T-helper 2 cell treated with Interferon-gamma antibody and Interleukin-4, amounts not matched to agents 5 μg/mL and 100 μg/mL, for 36 hours (primary cell): Measurements from ENCODE around the gene KLF13.

ENCODE experiments used
- DNase-seq: peaks from one replicate; pipeline ENCODE4 v3.0.0; 2021; ENCODE audit warnings: low spot score
- H3K27ac Mint-ChIP-seq: one replicate; pipeline ENCODE4 v1.8.0; 2021; ENCODE audit warnings: mild to moderate bottlenecking, mixed read lengths
- H3K27me3 Mint-ChIP-seq: one replicate; pipeline ENCODE4 v1.8.0; 2021; ENCODE audit warnings: low read depth, mixed read lengths
- H3K36me3 Mint-ChIP-seq: one replicate; pipeline ENCODE4 v1.8.0; 2021; ENCODE audit warnings: low read depth, mixed read lengths
- H3K4me1 Mint-ChIP-seq: one replicate; pipeline ENCODE4 v1.8.0; 2021; ENCODE audit warnings: low read depth, mixed read lengths
- H3K4me3 Mint-ChIP-seq: one replicate; pipeline ENCODE4 v1.8.0; 2022; ENCODE audit warnings: mild to moderate bottlenecking, moderate library complexity, mixed read lengths
- H3K9me3 Mint-ChIP-seq: one replicate; pipeline ENCODE4 v1.8.0; 2021; ENCODE audit warnings: mixed read lengths

KLF13 gene

DNA sequence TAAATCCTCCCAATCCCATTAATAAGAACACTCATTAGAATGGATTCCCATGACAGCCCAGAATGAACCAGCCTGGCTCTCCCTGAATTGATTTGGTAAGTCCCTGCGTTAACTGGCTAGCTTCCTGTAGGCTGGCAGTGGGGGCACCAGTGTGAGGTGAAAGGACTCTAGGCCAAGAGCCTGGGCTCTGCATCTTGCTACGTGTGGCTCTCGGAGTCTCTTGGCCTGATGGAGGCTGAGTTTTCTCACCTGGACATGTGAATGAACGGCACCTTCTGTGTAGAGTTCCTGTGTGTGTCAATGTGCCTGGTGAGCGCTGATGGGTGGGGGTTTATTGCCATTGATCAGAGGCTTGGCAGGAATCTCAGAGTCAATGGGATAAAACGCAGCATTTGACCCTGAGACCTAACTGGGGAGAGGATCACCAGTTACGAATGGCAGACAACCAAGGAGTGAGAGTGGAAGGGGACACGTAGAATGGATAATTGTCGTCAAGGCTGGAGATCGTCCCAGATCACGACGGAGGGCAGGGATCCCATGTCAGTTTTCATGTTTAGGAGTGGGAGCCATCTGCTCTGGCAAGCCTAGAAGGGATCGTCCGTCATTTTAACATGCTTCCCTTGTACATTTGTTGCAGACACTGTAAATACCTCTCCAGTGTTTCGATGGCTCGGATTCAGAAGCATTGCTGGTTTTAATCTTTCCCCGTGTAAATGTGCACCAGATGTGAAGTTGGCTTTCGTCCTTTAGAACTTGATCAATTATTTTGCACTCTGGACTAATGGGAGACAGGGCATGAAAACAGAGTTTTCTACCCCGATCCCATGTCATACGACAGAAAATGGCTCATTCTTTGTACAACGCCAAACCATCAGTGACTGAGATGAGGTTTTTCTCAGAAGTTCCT lies 9.0 kb upstream of the KLF13 start:
- Mint-ChIP-seq H3K4me1 (peaks cover 29% of the 10 kb centered on the region), H3K27me3 (no peaks in the 10 kb centered on the region)

DNA sequence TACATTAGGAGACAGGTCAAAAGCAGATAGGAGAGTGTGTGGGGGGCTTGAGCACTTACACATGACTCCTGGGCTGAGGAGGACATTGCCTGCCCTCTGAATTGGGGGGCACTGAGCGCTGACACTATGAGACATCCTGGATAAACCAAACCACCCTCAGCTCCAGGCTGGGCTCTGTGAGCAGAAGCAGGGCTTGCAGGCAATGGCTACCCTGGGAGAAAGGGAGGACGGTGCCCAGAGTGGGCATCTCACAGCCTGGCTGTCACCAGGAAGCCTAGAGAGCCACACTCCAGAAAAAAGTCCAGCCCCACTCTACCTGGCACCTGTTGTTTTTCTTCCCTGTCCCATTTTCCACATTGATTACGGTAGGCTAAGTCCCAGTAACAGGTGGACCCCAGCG lies 8.2 kb upstream of the KLF13 start:
- H3K36me3 Mint-ChIP-seq = peaks cover 9% of the 10 kb centered on the region
- peaks cover 30% of the 10 kb centered on the region for H3K4me1 Mint-ChIP-seq

More for the DNA sequence above, 9.0 kb upstream of the KLF13 start:
- no peak for DNase-seq
- Mint-ChIP-seq H3K9me3 (peaks cover 14% of the 10 kb centered on the region), H3K27ac (no peak overlapping the region), H3K36me3 (peaks cover 9% of the 10 kb centered on the region), H3K4me3 (no peak overlapping the region)

GRCh38 chr15:31320022-31320421 lies 6.6 kb upstream of the KLF13 start:
- Mint-ChIP-seq H3K9me3 (peaks cover 10% of the 10 kb centered on the region), H3K27me3 (no peaks in the 10 kb centered on the region), H3K27ac (no peak overlapping the region), H3K4me1 (peaks cover 46% of the 10 kb centered on the region), H3K36me3 (peaks cover 12% of the 10 kb centered on the region), H3K4me3 (no peak overlapping the region)
- no peak for DNase-seq

More for the DNA sequence above, 8.2 kb upstream of the KLF13 start:
- Mint-ChIP-seq H3K4me3 (no peak overlapping the region), H3K9me3 (peaks cover 10% of the 10 kb centered on the region), H3K27ac (no peak overlapping the region), H3K27me3 (no peaks in the 10 kb centered on the region)
- DNase-seq = no peak

GRCh38 chr15:31321418-31321817 lies 5.2 kb upstream of the KLF13 start:
- no peak for DNase-seq
- Mint-ChIP-seq H3K9me3 (peaks cover 10% of the 10 kb centered on the region), H3K4me1 (peaks cover 43% of the 10 kb centered on the region), H3K27ac (no peak overlapping the region), H3K27me3 (no peaks in the 10 kb centered on the region), H3K36me3 (peaks cover 12% of the 10 kb centered on the region), H3K4me3 (no peak overlapping the region)

GRCh38 chr15:31322504-31322903 lies 4.1 kb upstream of the KLF13 start:
- H3K9me3 Mint-ChIP-seq = peaks cover 10% of the 10 kb centered on the region
- H3K4me3 Mint-ChIP-seq = no peak overlapping the region
- peaks cover 32% of the 10 kb centered on the region for H3K4me1 Mint-ChIP-seq
- no peaks in the 10 kb centered on the region for H3K27me3 Mint-ChIP-seq
- DNase-seq = no peak
- peaks cover 12% of the 10 kb centered on the region for H3K36me3 Mint-ChIP-seq
- H3K27ac Mint-ChIP-seq = no peak overlapping the region

GRCh38 chr15:31323627-31324026 lies 3.0 kb upstream of the KLF13 start:
- no peak for DNase-seq
- H3K4me1 Mint-ChIP-seq = peaks cover 25% of the 10 kb centered on the region

DNA sequence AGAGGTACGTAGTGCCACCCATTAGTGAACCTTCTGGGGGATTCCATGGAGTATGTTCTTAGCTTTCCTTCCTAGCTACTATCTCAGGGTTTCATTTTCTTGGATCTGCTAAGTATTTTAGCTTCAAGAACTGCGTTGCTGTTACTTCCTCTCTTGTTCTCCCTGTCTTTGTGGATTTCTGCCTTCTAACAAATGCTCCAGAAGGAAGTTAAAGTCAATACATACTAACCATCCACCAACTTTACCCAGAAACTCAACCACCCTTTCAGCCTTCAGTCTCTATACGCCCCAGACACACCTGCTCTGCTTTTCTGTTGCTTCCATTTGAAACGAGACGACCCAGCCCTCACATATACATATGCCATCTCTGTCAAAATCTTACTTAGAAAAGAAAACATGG lies 2.4 kb upstream of the KLF13 start:
- Mint-ChIP-seq H3K4me1 (peaks cover 29% of the 10 kb centered on the region), H3K36me3 (peaks cover 21% of the 10 kb centered on the region), H3K27me3 (no peaks in the 10 kb centered on the region), H3K27ac (peak overlapping the region; percentile 95), H3K4me3 (peak overlapping the region; percentile 94), H3K9me3 (peaks cover 10% of the 10 kb centered on the region)
- no peak for DNase-seq

More at GRCh38 chr15:31323627-31324026, 3.0 kb upstream of the KLF13 start:
- peaks cover 10% of the 10 kb centered on the region for H3K9me3 Mint-ChIP-seq
- H3K27ac Mint-ChIP-seq = no peak overlapping the region
- no peaks in the 10 kb centered on the region for H3K27me3 Mint-ChIP-seq
- peaks cover 15% of the 10 kb centered on the region for H3K36me3 Mint-ChIP-seq
- no peak overlapping the region for H3K4me3 Mint-ChIP-seq

DNA sequence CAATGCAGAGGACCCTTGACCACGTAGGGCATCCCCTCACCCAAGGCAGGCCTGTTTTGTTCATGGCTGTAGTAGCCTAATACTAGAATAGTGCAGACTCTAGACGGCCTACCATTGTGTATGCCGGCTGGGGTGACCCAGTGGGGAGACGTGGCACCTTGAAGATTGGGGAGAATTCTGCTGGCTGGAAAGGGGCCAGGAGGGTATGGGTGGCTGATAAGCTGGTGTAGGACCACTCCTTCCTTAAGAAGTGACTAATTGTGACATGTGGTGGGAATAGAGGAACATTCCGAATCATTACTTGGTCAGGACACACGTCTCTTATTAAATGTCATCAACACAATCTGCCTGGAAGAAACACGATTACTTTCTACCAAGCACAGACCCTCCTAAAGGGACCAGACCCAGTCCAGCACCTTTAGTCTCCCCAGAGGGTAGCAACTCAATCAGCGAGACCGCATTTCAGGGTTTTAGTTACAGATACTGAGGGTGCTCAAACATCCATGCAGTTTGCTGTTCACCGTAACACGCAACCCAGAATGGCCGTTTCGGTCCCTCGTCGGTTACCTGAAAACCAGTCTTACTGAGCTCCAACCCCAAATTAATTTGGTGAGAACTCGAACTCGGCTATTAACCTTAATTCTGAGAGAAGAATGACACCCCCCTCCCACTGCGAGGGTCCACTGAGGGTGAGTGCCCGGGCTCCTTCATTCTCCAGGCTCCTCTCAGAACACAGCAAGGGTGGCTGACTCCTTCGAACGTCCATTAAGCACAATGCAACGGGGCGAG lies 1.6 kb upstream of the KLF13 start:
- H3K9me3 Mint-ChIP-seq = peaks cover 10% of the 10 kb centered on the region
- peak overlapping the region; percentile 95 for H3K27ac Mint-ChIP-seq
- H3K36me3 Mint-ChIP-seq = peaks cover 29% of the 10 kb centered on the region
- DNase-seq = no peak
- H3K27me3 Mint-ChIP-seq = no peaks in the 10 kb centered on the region
- H3K4me3 Mint-ChIP-seq = peak overlapping the region; percentile 94
- H3K4me1 Mint-ChIP-seq = peaks cover 31% of the 10 kb centered on the region

GRCh38 chr15:31325595-31326155 lies 960 bp upstream of the KLF13 start:
- Mint-ChIP-seq H3K27ac (peak overlapping the region; percentile 95), H3K4me1 (peaks cover 36% of the 10 kb centered on the region), H3K27me3 (no peaks in the 10 kb centered on the region), H3K4me3 (peak overlapping the region; percentile 94), H3K36me3 (peaks cover 35% of the 10 kb centered on the region), H3K9me3 (peaks cover 10% of the 10 kb centered on the region)
- DNase-seq = peak; percentile 39

GRCh38 chr15:31326875-31327668 lies 437 bp downstream of the KLF13 start:
- Mint-ChIP-seq H3K4me3 (peak overlapping the region; percentile 40), H3K27ac (no peak overlapping the region), H3K9me3 (no peaks in the 10 kb centered on the region), H3K36me3 (peaks cover 41% of the 10 kb centered on the region), H3K27me3 (no peaks in the 10 kb centered on the region), H3K4me1 (peaks cover 49% of the 10 kb centered on the region)
- DNase-seq = no peak

GRCh38 chr15:31327669-31328427 lies 1.2 kb downstream of the KLF13 start:
- peak; percentile 74 for DNase-seq
- peaks cover 45% of the 10 kb centered on the region for H3K36me3 Mint-ChIP-seq
- no peaks in the 10 kb centered on the region for H3K27me3 Mint-ChIP-seq
- H3K27ac Mint-ChIP-seq = peak overlapping the region; percentile 97
- H3K4me3 Mint-ChIP-seq = peak overlapping the region; percentile 99
- H3K9me3 Mint-ChIP-seq = no peaks in the 10 kb centered on the region
- peaks cover 57% of the 10 kb centered on the region for H3K4me1 Mint-ChIP-seq

- H3K4me3 Mint-ChIP-seq = peak overlapping the region; percentile 99
- H3K4me1 Mint-ChIP-seq = peaks cover 60% of the 10 kb centered on the region
- peak; percentile 83 for DNase-seq
- H3K36me3 Mint-ChIP-seq = peaks cover 45% of the 10 kb centered on the region
- H3K9me3 Mint-ChIP-seq = no peaks in the 10 kb centered on the region
- H3K27ac Mint-ChIP-seq = peak overlapping the region; percentile 97
- H3K27me3 Mint-ChIP-seq = no peaks in the 10 kb centered on the region
Measured at GRCh38 chr15:31328428-31328968, 1.9 kb downstream of the KLF13 start.
